ENCODE data around the gene ZFYVE16. TPM values are rescaled to one million over a fixed set of nuclear protein-coding genes. Genes with fewer than 3 reads are reported as not detected.

ZFYVE16 gene
- total and polyA plus RNA-seq, 2 of the 13 experiments (the other 11 are each of a cell fraction or from before 2014, with no cell fraction given), result 9.3 to 33.3 TPM

DNA sequence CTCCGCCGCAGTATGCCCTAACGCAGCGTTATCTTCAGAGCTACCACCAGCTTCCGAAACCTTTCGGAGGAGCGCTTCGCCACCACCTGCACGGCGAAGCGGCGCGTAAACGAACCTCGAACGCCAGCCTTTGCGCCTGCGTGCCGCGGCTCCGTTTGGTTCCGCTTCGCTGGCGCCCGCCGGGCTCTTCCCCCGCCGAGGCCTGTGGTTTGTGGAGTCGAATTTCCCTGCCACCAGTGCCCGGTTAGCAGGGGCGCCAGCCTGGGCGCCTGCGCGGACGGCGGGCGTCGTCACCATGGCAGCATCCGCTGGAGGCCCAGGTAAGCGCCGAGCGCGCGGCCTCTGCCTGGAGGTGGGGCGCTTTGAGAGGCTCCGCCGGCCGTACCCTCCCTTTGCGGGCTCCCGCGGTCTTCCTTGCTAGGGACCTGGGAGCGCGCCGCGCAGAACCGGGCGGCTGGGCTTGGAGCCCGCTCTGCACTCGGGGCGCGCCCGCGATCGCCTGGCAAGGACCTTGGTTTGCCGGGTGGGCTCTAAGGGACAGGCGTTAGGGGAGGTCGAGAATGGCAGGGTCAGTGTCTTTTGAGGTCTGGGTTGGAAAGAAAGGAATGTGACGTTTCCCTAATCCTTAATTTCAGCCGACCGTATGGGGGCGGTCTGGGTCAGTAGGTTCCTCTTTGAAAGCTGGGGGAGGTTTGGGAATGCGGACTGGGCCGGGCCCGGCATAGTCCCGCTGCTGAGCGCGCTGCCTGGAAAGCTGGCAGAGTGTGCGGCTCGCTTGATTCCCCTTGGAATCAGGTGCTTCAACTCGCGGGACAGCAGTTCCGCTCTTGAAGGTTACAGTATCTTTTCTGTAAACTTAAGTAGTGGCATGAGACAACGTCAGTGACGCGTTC lies 80.2 kb downstream of the ZFYVE16 start, which contains the start of gene FAM151B (continued):
- TF ChIP-seq ZNF724P (CRISPR knock-in tag; IDR thresholded peaks at IDR 0.05; ENCODE audit: borderline replicate concordance) (peak; percentile 86; the same call in 1 of the 2 replicates), ZNF235 (CRISPR knock-in tag; IDR thresholded peaks at IDR 0.05; ENCODE audit: borderline replicate concordance) (no peak), ELF3 (CRISPR knock-in tag; IDR thresholded peaks at IDR 0.05) (peak; percentile 55), ASH2L (IDR thresholded peaks at IDR 0.05; ENCODE audit: insufficient read length, low read depth, low read length) (peak; percentile 95), ZNF317 (CRISPR knock-in tag; IDR thresholded peaks at IDR 0.05) (no peak), DMAP1 (CRISPR knock-in tag; IDR thresholded peaks at IDR 0.05) (peak; percentile 68; the same call in 1 of the 2 replicates), PHB2 (IDR thresholded peaks at IDR 0.05; ENCODE audit: partially characterized antibody) (no peak), ZNF772 (CRISPR knock-in tag; IDR thresholded peaks at IDR 0.05) (0 out of 2 replicates have a peak, but pooled peaks have one; percentile 50), CBFB (CRISPR knock-in tag; IDR thresholded peaks at IDR 0.05) (peak; percentile 70; the same call in 1 of the 2 replicates), CHCHD3 (CRISPR knock-in tag; IDR thresholded peaks at IDR 0.05) (0 out of 2 replicates have a peak, but pooled peaks have one; percentile 87), ZNF841 (CRISPR knock-in tag; IDR thresholded peaks at IDR 0.05; ENCODE audit: borderline replicate concordance) (no peak)
- TF ChIP-seq, protein P1, sequence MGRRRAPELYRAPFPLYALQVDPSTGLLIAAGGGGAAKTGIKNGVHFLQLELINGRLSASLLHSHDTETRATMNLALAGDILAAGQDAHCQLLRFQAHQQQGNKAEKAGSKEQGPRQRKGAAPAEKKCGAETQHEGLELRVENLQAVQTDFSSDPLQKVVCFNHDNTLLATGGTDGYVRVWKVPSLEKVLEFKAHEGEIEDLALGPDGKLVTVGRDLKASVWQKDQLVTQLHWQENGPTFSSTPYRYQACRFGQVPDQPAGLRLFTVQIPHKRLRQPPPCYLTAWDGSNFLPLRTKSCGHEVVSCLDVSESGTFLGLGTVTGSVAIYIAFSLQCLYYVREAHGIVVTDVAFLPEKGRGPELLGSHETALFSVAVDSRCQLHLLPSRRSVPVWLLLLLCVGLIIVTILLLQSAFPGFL (CRISPR knock-in tag; IDR thresholded peaks at IDR 0.05), result no peak
- TF ChIP-seq, protein P2, sequence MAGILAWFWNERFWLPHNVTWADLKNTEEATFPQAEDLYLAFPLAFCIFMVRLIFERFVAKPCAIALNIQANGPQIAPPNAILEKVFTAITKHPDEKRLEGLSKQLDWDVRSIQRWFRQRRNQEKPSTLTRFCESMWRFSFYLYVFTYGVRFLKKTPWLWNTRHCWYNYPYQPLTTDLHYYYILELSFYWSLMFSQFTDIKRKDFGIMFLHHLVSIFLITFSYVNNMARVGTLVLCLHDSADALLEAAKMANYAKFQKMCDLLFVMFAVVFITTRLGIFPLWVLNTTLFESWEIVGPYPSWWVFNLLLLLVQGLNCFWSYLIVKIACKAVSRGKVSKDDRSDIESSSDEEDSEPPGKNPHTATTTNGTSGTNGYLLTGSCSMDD (CRISPR knock-in tag; IDR thresholded peaks at IDR 0.05), result peak; percentile 29; the same call in 1 of the 2 replicates
- TF ChIP-seq, protein P3, sequence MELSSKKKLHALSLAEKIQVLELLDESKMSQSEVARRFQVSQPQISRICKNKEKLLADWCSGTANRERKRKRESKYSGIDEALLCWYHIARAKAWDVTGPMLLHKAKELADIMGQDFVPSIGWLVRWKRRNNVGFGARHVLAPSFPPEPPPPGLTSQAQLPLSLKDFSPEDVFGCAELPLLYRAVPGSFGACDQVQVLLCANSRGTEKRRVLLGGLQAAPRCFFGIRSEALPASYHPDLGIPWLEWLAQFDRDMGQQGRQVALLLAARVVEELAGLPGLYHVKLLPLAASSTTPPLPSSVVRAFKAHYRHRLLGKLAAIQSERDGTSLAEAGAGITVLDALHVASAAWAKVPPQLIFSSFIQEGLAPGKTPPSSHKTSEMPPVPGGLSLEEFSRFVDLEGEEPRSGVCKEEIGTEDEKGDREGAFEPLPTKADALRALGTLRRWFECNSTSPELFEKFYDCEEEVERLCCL (CRISPR knock-in tag; IDR thresholded peaks at IDR 0.05; ENCODE audit: borderline replicate concordance), result no peak; the same call in 1 of the 2 replicates
- TF ChIP-seq, protein P4, sequence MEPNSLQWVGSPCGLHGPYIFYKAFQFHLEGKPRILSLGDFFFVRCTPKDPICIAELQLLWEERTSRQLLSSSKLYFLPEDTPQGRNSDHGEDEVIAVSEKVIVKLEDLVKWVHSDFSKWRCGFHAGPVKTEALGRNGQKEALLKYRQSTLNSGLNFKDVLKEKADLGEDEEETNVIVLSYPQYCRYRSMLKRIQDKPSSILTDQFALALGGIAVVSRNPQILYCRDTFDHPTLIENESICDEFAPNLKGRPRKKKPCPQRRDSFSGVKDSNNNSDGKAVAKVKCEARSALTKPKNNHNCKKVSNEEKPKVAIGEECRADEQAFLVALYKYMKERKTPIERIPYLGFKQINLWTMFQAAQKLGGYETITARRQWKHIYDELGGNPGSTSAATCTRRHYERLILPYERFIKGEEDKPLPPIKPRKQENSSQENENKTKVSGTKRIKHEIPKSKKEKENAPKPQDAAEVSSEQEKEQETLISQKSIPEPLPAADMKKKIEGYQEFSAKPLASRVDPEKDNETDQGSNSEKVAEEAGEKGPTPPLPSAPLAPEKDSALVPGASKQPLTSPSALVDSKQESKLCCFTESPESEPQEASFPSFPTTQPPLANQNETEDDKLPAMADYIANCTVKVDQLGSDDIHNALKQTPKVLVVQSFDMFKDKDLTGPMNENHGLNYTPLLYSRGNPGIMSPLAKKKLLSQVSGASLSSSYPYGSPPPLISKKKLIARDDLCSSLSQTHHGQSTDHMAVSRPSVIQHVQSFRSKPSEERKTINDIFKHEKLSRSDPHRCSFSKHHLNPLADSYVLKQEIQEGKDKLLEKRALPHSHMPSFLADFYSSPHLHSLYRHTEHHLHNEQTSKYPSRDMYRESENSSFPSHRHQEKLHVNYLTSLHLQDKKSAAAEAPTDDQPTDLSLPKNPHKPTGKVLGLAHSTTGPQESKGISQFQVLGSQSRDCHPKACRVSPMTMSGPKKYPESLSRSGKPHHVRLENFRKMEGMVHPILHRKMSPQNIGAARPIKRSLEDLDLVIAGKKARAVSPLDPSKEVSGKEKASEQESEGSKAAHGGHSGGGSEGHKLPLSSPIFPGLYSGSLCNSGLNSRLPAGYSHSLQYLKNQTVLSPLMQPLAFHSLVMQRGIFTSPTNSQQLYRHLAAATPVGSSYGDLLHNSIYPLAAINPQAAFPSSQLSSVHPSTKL (CRISPR knock-in tag; IDR thresholded peaks at IDR 0.05), result peak; percentile 20
- TF ChIP-seq, protein P5, sequence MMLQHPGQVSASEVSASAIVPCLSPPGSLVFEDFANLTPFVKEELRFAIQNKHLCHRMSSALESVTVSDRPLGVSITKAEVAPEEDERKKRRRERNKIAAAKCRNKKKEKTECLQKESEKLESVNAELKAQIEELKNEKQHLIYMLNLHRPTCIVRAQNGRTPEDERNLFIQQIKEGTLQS (CRISPR knock-in tag; IDR thresholded peaks at IDR 0.05), result peak; percentile 53; the same call in 1 of the 2 replicates
- TF ChIP-seq, protein P6, sequence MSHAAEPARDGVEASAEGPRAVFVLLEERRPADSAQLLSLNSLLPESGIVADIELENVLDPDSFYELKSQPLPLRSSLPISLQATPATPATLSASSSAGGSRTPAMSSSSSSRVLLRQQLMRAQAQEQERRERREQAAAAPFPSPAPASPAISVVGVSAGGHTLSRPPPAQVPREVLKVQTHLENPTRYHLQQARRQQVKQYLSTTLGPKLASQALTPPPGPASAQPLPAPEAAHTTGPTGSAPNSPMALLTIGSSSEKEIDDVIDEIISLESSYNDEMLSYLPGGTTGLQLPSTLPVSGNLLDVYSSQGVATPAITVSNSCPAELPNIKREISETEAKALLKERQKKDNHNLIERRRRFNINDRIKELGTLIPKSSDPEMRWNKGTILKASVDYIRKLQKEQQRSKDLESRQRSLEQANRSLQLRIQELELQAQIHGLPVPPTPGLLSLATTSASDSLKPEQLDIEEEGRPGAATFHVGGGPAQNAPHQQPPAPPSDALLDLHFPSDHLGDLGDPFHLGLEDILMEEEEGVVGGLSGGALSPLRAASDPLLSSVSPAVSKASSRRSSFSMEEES (CRISPR knock-in tag; IDR thresholded peaks at IDR 0.05), result no peak; the same call in 1 of the 2 replicates
